K562 (cell line): ENCODE results near the gene RPL36AL. TPM values are rescaled to one million over a fixed set of nuclear protein-coding genes. Genes with fewer than 3 reads are reported as not detected.

Source experiments
- ATF1 ChIP-seq, 2 experiments: fragments of 450-650 bp in 1 of 2; IDR thresholded peaks; 2 replicates each; pipeline ENCODE4 v1.6.1; 2016; ENCODE audit warnings: missing compliant biosample characterization in 1 of 2, missing genetic modification characterization in 1 of 2
- CEBPB ChIP-seq: fragments of 450-650 bp; IDR thresholded peaks from 2 replicates; pipeline ENCODE4 v1.6.1; 2016; ENCODE audit warnings: missing genetic modification characterization, missing compliant biosample characterization
- ERF ChIP-seq: fragments of 450-650 bp; formaldehyde crosslinking; IDR thresholded peaks from 2 replicates; pipeline ENCODE4 v1.4.0; 2020; ENCODE audit warnings: mild to moderate bottlenecking, mixed read lengths
- ETV5 ChIP-seq: sonication (generic); formaldehyde crosslinking; IDR thresholded peaks from 2 replicates; pipeline ENCODE4 v1.4.0; 2020; ENCODE audit warnings: low read depth, mild to moderate bottlenecking, missing genetic modification reagents
- MTA2 ChIP-seq: fragments of 450-650 bp; IDR thresholded peaks from 2 replicates; pipeline ENCODE4 v1.6.1; 2016; ENCODE audit warnings: low read depth
- NFIX ChIP-seq: fragments of 250-450 bp; sonication (Bioruptor Pico); IDR thresholded peaks from 2 replicates; pipeline ENCODE4 v1.4.0; 2020; ENCODE audit warnings: low read depth, mild to moderate bottlenecking, moderate library complexity
- NFYB ChIP-seq: IDR thresholded peaks from 2 replicates; pipeline ENCODE4 v1.6.1; 2011; ENCODE audit warnings: mild to moderate bottlenecking, moderate library complexity; ENCODE audit not compliant: insufficient read length; ENCODE audit errors: extremely low read depth
- OTX1 ChIP-seq: fragments of 450-650 bp; formaldehyde crosslinking; IDR thresholded peaks from 2 replicates; pipeline ENCODE4 v1.4.0; 2022; ENCODE audit warnings: mild to moderate bottlenecking
- RBM25 ChIP-seq: fragments of 200-400 bp; formaldehyde crosslinking; IDR thresholded peaks from 2 replicates; pipeline ENCODE4 v1.6.1; 2018; ENCODE audit warnings: low read length, low read depth, moderate library complexity; ENCODE audit not compliant: severe bottlenecking
- ZNF133 ChIP-seq: fragments of 250-450 bp; sonication (Bioruptor Pico); IDR thresholded peaks from 2 replicates; pipeline ENCODE4 v1.4.0; 2020; ENCODE audit warnings: mild to moderate bottlenecking
- ZNF143 ChIP-seq: sonication (generic); formaldehyde crosslinking; IDR thresholded peaks from 2 replicates; pipeline ENCODE4 v1.9.0; 2022; ENCODE audit warnings: mild to moderate bottlenecking, missing genetic modification reagents
- ZNF830 ChIP-seq: fragments of 250-450 bp; sonication (Bioruptor Pico); IDR thresholded peaks from 2 replicates; pipeline ENCODE4 v1.5.0; 2021; ENCODE audit warnings: mild to moderate bottlenecking
- ZSCAN32 ChIP-seq: fragments of 450-650 bp; formaldehyde crosslinking; IDR thresholded peaks from 2 replicates; pipeline ENCODE4 v1.4.0; 2020; ENCODE audit warnings: mild to moderate bottlenecking, moderate library complexity
- polyA plus RNA-seq, 8 experiments: library from polyadenylated mRNA; depleted of rRNA in 4 of 8; stranded (reverse) in 5 of 8; unstranded in 3 of 8; fragments of >200 nt; fragmentation: Nextera tagmentation in 2 of 8; fragmentation: Illumina TruSeq in 1 of 8; extraction: Ambion mirVana in 2 of 8; extraction: Trizol in 1 of 8; gene quantifications; 2 replicates each; pipeline versions ENCODE4 v1.2.1 to v1.2.3, GENCODE V29; 2011 to 2014; ENCODE audit warnings: inconsistent platforms in 1 of 8, missing spikeins in 1 of 8
- total RNA-seq, 7 experiments: library from RNA; depleted of rRNA in 6 of 7; stranded (reverse); fragments of >200 nt in 6 of 7; fragmentation: Illumina TruSeq in 2 of 7; extraction: Trizol in 2 of 7; gene quantifications; 2 replicates each; pipeline versions ENCODE4 v1.2.1 to v1.2.3, GENCODE V29; 2011 to 2021; ENCODE audit warnings: low replicate concordance in 1 of 7
- TF ChIP-seq, protein P1 (sequence below): fragments of 200-800 bp; sonication (Bioruptor generic); IDR thresholded peaks from 2 replicates; pipeline ENCODE4 v1.6.1; 2016; ENCODE audit warnings: missing genetic modification characterization, missing compliant biosample characterization
- TF ChIP-seq, protein P2 (sequence below): fragments of 250-450 bp; sonication (Bioruptor Pico); IDR thresholded peaks from 2 replicates; pipeline ENCODE4 v1.8.0; 2021; ENCODE audit warnings: borderline replicate concordance, mild to moderate bottlenecking, moderate library complexity; ENCODE audit not compliant: poor library complexity, severe bottlenecking
- TF ChIP-seq, protein P3 (sequence below): sonication (generic); formaldehyde crosslinking; IDR thresholded peaks from 2 replicates; pipeline ENCODE4 v1.8.0; 2023; ENCODE audit warnings: missing genetic modification reagents, mild to moderate bottlenecking, borderline replicate concordance

RPL36AL gene
- total and polyA plus RNA-seq, 9 of the 15 experiments (the other 6 are each of a cell fraction or from before 2014, with no cell fraction given), result 146 to 674 (median 360) TPM

DNA sequence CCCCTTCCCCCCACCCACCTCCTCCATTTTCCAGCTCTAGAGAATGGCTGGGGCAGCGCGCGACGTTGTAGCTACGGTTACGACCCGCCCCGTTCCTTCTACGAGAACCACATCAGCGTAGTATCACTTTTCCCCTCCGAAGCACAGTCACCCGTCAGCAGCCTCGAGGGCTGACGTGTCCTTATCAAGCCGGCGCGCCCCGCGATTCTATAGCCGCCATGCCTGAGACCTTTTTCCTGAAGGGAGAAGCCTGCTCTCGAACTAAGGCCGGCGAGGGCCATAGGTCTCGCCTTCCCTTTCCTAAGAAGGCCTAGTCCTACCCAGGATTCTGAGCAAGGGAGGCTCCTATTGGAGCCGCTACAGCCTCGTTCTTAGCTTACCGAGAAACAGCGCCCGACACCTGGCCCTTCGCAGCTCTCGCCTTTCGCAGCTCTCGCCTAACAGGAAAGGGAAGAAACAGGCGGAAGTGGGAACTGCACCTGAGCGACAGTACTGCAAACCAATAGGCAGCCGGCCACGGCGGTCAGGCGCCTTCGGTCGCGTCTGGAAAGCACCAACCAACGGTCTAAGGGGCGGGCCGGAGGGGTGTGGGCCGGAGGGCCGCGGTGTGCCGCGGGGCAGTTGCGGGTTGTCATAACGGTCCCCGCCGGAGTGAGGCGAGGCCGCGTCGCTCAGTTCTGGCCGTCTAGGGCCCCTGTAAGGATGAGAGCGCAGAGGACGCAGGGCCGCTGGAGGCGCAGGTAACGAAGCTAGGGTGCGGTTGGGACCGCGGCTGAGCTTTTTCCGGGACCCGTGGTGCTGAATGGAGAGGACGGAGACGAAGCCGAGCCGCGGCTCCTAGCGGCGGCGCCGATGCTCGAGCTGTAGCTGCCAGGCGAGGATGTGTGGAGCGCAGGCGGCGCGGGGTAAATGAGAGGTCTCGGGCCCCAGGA lies at the start of gene RPL36AL, which contains the start of gene MGAT2 (continued):
- TF ChIP-seq, protein P1, sequence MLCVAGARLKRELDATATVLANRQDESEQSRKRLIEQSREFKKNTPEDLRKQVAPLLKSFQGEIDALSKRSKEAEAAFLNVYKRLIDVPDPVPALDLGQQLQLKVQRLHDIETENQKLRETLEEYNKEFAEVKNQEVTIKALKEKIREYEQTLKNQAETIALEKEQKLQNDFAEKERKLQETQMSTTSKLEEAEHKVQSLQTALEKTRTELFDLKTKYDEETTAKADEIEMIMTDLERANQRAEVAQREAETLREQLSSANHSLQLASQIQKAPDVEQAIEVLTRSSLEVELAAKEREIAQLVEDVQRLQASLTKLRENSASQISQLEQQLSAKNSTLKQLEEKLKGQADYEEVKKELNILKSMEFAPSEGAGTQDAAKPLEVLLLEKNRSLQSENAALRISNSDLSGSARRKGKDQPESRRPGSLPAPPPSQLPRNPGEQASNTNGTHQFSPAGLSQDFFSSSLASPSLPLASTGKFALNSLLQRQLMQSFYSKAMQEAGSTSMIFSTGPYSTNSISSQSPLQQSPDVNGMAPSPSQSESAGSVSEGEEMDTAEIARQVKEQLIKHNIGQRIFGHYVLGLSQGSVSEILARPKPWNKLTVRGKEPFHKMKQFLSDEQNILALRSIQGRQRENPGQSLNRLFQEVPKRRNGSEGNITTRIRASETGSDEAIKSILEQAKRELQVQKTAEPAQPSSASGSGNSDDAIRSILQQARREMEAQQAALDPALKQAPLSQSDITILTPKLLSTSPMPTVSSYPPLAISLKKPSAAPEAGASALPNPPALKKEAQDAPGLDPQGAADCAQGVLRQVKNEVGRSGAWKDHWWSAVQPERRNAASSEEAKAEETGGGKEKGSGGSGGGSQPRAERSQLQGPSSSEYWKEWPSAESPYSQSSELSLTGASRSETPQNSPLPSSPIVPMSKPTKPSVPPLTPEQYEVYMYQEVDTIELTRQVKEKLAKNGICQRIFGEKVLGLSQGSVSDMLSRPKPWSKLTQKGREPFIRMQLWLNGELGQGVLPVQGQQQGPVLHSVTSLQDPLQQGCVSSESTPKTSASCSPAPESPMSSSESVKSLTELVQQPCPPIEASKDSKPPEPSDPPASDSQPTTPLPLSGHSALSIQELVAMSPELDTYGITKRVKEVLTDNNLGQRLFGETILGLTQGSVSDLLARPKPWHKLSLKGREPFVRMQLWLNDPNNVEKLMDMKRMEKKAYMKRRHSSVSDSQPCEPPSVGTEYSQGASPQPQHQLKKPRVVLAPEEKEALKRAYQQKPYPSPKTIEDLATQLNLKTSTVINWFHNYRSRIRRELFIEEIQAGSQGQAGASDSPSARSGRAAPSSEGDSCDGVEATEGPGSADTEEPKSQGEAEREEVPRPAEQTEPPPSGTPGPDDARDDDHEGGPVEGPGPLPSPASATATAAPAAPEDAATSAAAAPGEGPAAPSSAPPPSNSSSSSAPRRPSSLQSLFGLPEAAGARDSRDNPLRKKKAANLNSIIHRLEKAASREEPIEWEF (CRISPR knock-in tag), result no peak
- no peak; the same call in 1 of the 2 replicates for TF ChIP-seq ERF (CRISPR knock-in tag)
- TF ChIP-seq ZSCAN32 (CRISPR knock-in tag), result no peak
- TF ChIP-seq ZNF830 (CRISPR knock-in tag), result 0 out of 2 replicates have a peak, but pooled peaks have one; percentile 56
- TF ChIP-seq, protein P2, sequence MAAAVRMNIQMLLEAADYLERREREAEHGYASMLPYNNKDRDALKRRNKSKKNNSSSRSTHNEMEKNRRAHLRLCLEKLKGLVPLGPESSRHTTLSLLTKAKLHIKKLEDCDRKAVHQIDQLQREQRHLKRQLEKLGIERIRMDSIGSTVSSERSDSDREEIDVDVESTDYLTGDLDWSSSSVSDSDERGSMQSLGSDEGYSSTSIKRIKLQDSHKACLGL (CRISPR knock-in tag), result no peak
- TF ChIP-seq ZNF133 (CRISPR knock-in tag), result no peak
- TF ChIP-seq, protein P3, sequence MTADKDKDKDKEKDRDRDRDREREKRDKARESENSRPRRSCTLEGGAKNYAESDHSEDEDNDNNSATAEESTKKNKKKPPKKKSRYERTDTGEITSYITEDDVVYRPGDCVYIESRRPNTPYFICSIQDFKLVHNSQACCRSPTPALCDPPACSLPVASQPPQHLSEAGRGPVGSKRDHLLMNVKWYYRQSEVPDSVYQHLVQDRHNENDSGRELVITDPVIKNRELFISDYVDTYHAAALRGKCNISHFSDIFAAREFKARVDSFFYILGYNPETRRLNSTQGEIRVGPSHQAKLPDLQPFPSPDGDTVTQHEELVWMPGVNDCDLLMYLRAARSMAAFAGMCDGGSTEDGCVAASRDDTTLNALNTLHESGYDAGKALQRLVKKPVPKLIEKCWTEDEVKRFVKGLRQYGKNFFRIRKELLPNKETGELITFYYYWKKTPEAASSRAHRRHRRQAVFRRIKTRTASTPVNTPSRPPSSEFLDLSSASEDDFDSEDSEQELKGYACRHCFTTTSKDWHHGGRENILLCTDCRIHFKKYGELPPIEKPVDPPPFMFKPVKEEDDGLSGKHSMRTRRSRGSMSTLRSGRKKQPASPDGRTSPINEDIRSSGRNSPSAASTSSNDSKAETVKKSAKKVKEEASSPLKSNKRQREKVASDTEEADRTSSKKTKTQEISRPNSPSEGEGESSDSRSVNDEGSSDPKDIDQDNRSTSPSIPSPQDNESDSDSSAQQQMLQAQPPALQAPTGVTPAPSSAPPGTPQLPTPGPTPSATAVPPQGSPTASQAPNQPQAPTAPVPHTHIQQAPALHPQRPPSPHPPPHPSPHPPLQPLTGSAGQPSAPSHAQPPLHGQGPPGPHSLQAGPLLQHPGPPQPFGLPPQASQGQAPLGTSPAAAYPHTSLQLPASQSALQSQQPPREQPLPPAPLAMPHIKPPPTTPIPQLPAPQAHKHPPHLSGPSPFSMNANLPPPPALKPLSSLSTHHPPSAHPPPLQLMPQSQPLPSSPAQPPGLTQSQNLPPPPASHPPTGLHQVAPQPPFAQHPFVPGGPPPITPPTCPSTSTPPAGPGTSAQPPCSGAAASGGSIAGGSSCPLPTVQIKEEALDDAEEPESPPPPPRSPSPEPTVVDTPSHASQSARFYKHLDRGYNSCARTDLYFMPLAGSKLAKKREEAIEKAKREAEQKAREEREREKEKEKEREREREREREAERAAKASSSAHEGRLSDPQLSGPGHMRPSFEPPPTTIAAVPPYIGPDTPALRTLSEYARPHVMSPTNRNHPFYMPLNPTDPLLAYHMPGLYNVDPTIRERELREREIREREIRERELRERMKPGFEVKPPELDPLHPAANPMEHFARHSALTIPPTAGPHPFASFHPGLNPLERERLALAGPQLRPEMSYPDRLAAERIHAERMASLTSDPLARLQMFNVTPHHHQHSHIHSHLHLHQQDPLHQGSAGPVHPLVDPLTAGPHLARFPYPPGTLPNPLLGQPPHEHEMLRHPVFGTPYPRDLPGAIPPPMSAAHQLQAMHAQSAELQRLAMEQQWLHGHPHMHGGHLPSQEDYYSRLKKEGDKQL (CRISPR knock-in tag), result no peak
- TF ChIP-seq NFIX (CRISPR knock-in tag), result no peak
- TF ChIP-seq CEBPB (tag), result no peak
- no peak for TF ChIP-seq MTA2
- TF ChIP-seq OTX1 (CRISPR knock-in tag), result no peak
- TF ChIP-seq ZNF143 (CRISPR knock-in tag), result no peak
- TF ChIP-seq NFYB, result peak; percentile 84
- 0 out of 2 replicates have a peak, but pooled peaks have one; percentile 24 for TF ChIP-seq ATF1 (CRISPR knock-in tag; IDR thresholded peaks at IDR 0.05)
- TF ChIP-seq ATF1 (tag; IDR thresholded peaks at IDR 0.05), result peak; percentile 82
- no peak for TF ChIP-seq ETV5 (CRISPR knock-in tag)
- TF ChIP-seq RBM25, result peak; percentile 85
